Measurements from ENCODE around the gene WNK2. TPM values are rescaled to one million over a fixed set of nuclear protein-coding genes. Genes with fewer than 3 reads are reported as not detected.

WNK2 gene
- total RNA-seq, 1 donor from 2014 or later, result 9.7 TPM

GRCh38 chr9:93203718-93204469 lies 20.0 kb downstream of the WNK2 start:
- no peak for DNase-seq (ENCODE audit: low read depth)
- Histone ChIP-seq H3K27me3 (ENCODE audit: control insufficient read depth, insufficient read depth, low read length) (peaks cover 7% of the 10 kb centered on the region), H3K36me3 (ENCODE audit: control insufficient read depth, insufficient read depth, low read length) (no peaks in the 10 kb centered on the region), H3K4me3 (ENCODE audit: low read depth, low read length) (no peak overlapping the region)
- no peak for TF ChIP-seq CTCF (IDR thresholded peaks at IDR 0.05; ENCODE audit: insufficient read depth, low read length, poor library complexity, severe bottlenecking)

GRCh38 chr9:93204470-93205043 lies 20.6 kb downstream of the WNK2 start:
- TF ChIP-seq CTCF (IDR thresholded peaks at IDR 0.05; ENCODE audit: insufficient read depth, low read length, poor library complexity, severe bottlenecking), result no peak
- DNase-seq (ENCODE audit: low read depth), result no peak
- H3K27me3 ChIP-seq (ENCODE audit: control insufficient read depth, insufficient read depth, low read length), result peaks cover 7% of the 10 kb centered on the region

GRCh38 chr9:93205045-93205768 lies 21.3 kb downstream of the WNK2 start:
- Histone ChIP-seq H3K36me3 (ENCODE audit: control insufficient read depth, insufficient read depth, low read length) (no peaks in the 10 kb centered on the region), H3K27me3 (ENCODE audit: control insufficient read depth, insufficient read depth, low read length) (peaks cover 7% of the 10 kb centered on the region), H3K4me3 (ENCODE audit: low read depth, low read length) (no peak overlapping the region)
- DNase-seq (ENCODE audit: low read depth), result no peak
- no peak for TF ChIP-seq CTCF (IDR thresholded peaks at IDR 0.05; ENCODE audit: insufficient read depth, low read length, poor library complexity, severe bottlenecking)

More at GRCh38 chr9:93204470-93205043, 20.6 kb downstream of the WNK2 start:
- Histone ChIP-seq H3K36me3 (ENCODE audit: control insufficient read depth, insufficient read depth, low read length) (no peaks in the 10 kb centered on the region), H3K4me3 (ENCODE audit: low read depth, low read length) (no peak overlapping the region)

- DNase-seq (ENCODE audit: low read depth), result no peak
- Histone ChIP-seq H3K27me3 (ENCODE audit: control insufficient read depth, insufficient read depth, low read length) (peaks cover 7% of the 10 kb centered on the region), H3K36me3 (ENCODE audit: control insufficient read depth, insufficient read depth, low read length) (no peaks in the 10 kb centered on the region), H3K4me3 (ENCODE audit: low read depth, low read length) (no peak overlapping the region)
- TF ChIP-seq CTCF (IDR thresholded peaks at IDR 0.05; ENCODE audit: insufficient read depth, low read length, poor library complexity, severe bottlenecking), result no peak
These were observed 22.1 kb downstream of the WNK2 start for GRCh38 chr9:93205896-93206575.

- no peaks in the 10 kb centered on the region for H3K36me3 ChIP-seq (ENCODE audit: control insufficient read depth, insufficient read depth, low read length)
- no peak for TF ChIP-seq CTCF (IDR thresholded peaks at IDR 0.05; ENCODE audit: insufficient read depth, low read length, poor library complexity, severe bottlenecking)
- no peak overlapping the region for H3K4me3 ChIP-seq (ENCODE audit: low read depth, low read length)
- no peak for DNase-seq (ENCODE audit: low read depth)
- peaks cover 5% of the 10 kb centered on the region for H3K27me3 ChIP-seq (ENCODE audit: control insufficient read depth, insufficient read depth, low read length)
These were observed 22.7 kb downstream of the WNK2 start for GRCh38 chr9:93206576-93207155.
